ENCODE data around the gene SURF4. TPM values are rescaled to one million over a fixed set of nuclear protein-coding genes. Genes with fewer than 3 reads are reported as not detected.

The SURF4 gene
- total RNA-seq, 1 experiment from 2014 or later, result 171 TPM

DNA sequence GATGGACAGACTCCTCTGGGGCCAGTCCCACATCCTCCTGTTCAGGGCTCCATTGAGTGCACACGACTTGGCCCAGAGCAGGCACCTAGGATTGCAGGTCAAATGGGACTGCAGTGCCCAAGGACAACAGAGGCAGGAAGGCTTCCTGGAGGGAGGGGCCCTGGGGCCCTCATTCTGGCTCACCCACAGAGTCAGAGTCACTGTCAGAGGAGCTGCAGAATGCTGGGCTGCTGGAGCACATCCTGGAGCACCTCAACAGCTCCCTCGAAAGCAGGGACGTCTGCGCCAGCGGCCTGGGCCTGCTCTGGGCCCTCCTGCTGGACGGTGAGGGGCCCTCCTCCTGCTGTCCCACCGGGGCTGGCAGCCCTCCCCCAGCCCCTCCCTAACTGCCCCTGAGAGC is 26.8 kb upstream of the SURF4 start:
- no peaks in the 10 kb centered on the region for H3K4me1 Mint-ChIP-seq
- TF ChIP-seq MLX (CRISPR knock-in tag; IDR thresholded peaks at IDR 0.05), result no peak
- TF ChIP-seq KAT7 (CRISPR knock-in tag; IDR thresholded peaks at IDR 0.05; ENCODE audit: borderline replicate concordance), result no peak
- no peak for TF ChIP-seq ETV6 (CRISPR knock-in tag; IDR thresholded peaks at IDR 0.05)
- TF ChIP-seq ATF1 (CRISPR knock-in tag; IDR thresholded peaks at IDR 0.05), result no peak
- TF ChIP-seq CDX4 (CRISPR knock-in tag; IDR thresholded peaks at IDR 0.05; ENCODE audit: borderline replicate concordance), result no peak
- no peak for TF ChIP-seq NFE2L1 (CRISPR knock-in tag; IDR thresholded peaks at IDR 0.05)
- TF ChIP-seq, protein P1, sequence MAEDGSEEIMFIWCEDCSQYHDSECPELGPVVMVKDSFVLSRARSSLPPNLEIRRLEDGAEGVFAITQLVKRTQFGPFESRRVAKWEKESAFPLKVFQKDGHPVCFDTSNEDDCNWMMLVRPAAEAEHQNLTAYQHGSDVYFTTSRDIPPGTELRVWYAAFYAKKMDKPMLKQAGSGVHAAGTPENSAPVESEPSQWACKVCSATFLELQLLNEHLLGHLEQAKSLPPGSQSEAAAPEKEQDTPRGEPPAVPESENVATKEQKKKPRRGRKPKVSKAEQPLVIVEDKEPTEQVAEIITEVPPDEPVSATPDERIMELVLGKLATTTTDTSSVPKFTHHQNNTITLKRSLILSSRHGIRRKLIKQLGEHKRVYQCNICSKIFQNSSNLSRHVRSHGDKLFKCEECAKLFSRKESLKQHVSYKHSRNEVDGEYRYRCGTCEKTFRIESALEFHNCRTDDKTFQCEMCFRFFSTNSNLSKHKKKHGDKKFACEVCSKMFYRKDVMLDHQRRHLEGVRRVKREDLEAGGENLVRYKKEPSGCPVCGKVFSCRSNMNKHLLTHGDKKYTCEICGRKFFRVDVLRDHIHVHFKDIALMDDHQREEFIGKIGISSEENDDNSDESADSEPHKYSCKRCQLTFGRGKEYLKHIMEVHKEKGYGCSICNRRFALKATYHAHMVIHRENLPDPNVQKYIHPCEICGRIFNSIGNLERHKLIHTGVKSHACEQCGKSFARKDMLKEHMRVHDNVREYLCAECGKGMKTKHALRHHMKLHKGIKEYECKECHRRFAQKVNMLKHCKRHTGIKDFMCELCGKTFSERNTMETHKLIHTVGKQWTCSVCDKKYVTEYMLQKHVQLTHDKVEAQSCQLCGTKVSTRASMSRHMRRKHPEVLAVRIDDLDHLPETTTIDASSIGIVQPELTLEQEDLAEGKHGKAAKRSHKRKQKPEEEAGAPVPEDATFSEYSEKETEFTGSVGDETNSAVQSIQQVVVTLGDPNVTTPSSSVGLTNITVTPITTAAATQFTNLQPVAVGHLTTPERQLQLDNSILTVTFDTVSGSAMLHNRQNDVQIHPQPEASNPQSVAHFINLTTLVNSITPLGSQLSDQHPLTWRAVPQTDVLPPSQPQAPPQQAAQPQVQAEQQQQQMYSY (CRISPR knock-in tag; IDR thresholded peaks at IDR 0.05), result no peak
- TF ChIP-seq, protein P2, sequence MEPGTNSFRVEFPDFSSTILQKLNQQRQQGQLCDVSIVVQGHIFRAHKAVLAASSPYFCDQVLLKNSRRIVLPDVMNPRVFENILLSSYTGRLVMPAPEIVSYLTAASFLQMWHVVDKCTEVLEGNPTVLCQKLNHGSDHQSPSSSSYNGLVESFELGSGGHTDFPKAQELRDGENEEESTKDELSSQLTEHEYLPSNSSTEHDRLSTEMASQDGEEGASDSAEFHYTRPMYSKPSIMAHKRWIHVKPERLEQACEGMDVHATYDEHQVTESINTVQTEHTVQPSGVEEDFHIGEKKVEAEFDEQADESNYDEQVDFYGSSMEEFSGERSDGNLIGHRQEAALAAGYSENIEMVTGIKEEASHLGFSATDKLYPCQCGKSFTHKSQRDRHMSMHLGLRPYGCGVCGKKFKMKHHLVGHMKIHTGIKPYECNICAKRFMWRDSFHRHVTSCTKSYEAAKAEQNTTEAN (CRISPR knock-in tag; IDR thresholded peaks at IDR 0.05), result no peak
- TF ChIP-seq NR2C2 (CRISPR knock-in tag; IDR thresholded peaks at IDR 0.05), result no peak
- TF ChIP-seq E2F4 (CRISPR knock-in tag; IDR thresholded peaks at IDR 0.05; ENCODE audit: borderline replicate concordance, low read depth), result no peak
- no peak for TF ChIP-seq MYBL2 (CRISPR knock-in tag; IDR thresholded peaks at IDR 0.05)
- TF ChIP-seq GTF2I (CRISPR knock-in tag; conservative IDR thresholded peaks at IDR 0.05), result no peak
- TF ChIP-seq, protein P3, sequence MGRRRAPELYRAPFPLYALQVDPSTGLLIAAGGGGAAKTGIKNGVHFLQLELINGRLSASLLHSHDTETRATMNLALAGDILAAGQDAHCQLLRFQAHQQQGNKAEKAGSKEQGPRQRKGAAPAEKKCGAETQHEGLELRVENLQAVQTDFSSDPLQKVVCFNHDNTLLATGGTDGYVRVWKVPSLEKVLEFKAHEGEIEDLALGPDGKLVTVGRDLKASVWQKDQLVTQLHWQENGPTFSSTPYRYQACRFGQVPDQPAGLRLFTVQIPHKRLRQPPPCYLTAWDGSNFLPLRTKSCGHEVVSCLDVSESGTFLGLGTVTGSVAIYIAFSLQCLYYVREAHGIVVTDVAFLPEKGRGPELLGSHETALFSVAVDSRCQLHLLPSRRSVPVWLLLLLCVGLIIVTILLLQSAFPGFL (CRISPR knock-in tag; IDR thresholded peaks at IDR 0.05; ENCODE audit: borderline replicate concordance), result no peak
- TF ChIP-seq, protein P4, sequence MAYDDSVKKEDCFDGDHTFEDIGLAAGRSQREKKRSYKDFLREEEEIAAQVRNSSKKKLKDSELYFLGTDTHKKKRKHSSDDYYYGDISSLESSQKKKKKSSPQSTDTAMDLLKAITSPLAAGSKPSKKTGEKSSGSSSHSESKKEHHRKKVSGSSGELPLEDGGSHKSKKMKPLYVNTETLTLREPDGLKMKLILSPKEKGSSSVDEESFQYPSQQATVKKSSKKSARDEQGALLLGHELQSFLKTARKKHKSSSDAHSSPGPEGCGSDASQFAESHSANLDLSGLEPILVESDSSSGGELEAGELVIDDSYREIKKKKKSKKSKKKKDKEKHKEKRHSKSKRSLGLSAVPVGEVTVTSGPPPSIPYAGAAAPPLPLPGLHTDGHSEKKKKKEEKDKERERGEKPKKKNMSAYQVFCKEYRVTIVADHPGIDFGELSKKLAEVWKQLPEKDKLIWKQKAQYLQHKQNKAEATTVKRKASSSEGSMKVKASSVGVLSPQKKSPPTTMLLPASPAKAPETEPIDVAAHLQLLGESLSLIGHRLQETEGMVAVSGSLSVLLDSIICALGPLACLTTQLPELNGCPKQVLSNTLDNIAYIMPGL (CRISPR knock-in tag; IDR thresholded peaks at IDR 0.05), result no peak
- TF ChIP-seq E2F1 (CRISPR knock-in tag; IDR thresholded peaks at IDR 0.05), result no peak
- TF ChIP-seq, protein P5, sequence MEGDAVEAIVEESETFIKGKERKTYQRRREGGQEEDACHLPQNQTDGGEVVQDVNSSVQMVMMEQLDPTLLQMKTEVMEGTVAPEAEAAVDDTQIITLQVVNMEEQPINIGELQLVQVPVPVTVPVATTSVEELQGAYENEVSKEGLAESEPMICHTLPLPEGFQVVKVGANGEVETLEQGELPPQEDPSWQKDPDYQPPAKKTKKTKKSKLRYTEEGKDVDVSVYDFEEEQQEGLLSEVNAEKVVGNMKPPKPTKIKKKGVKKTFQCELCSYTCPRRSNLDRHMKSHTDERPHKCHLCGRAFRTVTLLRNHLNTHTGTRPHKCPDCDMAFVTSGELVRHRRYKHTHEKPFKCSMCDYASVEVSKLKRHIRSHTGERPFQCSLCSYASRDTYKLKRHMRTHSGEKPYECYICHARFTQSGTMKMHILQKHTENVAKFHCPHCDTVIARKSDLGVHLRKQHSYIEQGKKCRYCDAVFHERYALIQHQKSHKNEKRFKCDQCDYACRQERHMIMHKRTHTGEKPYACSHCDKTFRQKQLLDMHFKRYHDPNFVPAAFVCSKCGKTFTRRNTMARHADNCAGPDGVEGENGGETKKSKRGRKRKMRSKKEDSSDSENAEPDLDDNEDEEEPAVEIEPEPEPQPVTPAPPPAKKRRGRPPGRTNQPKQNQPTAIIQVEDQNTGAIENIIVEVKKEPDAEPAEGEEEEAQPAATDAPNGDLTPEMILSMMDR (IDR thresholded peaks at IDR 0.05), result no peak
- TF ChIP-seq ZNF396 (CRISPR knock-in tag; IDR thresholded peaks at IDR 0.05; ENCODE audit: borderline replicate concordance), result no peak
- no peak overlapping the region for H3K4me3 Mint-ChIP-seq
- DNase-seq (ENCODE audit: low spot score) (no peak), ATAC-seq (no peak)
- H3K27ac Mint-ChIP-seq, result no peak overlapping the region
- no peaks in the 10 kb centered on the region for H3K27me3 Mint-ChIP-seq (ENCODE audit: low read depth)
- CTCF ChIA-PET, result interaction anchor here (1.0 kb wide), 2 partner anchors 16 to 82 kb away, joined by 3 read pairs; no protein-coding TSS in a partner anchor
- no peaks in the 10 kb centered on the region for H3K9me3 Mint-ChIP-seq
- POLR2A ChIA-PET, result interaction anchor here (1.2 kb wide), 1 partner anchor 16 kb away, joined by 3 read pairs; the partner anchor contains the start of gene REXO4
- H3K36me3 Mint-ChIP-seq, result peaks cover 28% of the 10 kb centered on the region
